Breast epithelium (tissue), 4 donors: ENCODE results near the gene TPK1. TPM values are rescaled to one million over a fixed set of nuclear protein-coding genes. Genes with fewer than 3 reads are reported as not detected.

Experiments
- DNase-seq, 2 donors: peaks; one replicate each; pipeline ENCODE4 v3.0.0-alpha.2; 2019; ENCODE audit warnings: low spot score in 2 of 2
- H3K27ac ChIP-seq, 2 donors: fragments of 200-600 bp; sonication (generic) in 1 of 2; one replicate each; pipeline ENCODE4 v1.5.1; 2016 to 2019; ENCODE audit warnings: mild to moderate bottlenecking in 1 of 2
- H3K27me3 ChIP-seq, 2 donors: fragments of 200-600 bp; sonication (generic) in 1 of 2; one replicate each; pipeline versions ENCODE4 v1.5.1 to v1.6.0; 2017 to 2019; ENCODE audit warnings: control low read depth in 1 of 2, mild to moderate bottlenecking in 1 of 2
- H3K36me3 ChIP-seq: fragments of 200-600 bp; one replicate; pipeline ENCODE4 v1.5.1; 2019
- H3K4me1 ChIP-seq, 2 donors: fragments of 200-600 bp; sonication (generic); one replicate each; pipeline ENCODE4 v1.5.1; 2016 to 2019; ENCODE audit warnings: control low read depth in 1 of 2
- H3K4me3 ChIP-seq, 3 donors: fragments of 200-600 bp; sonication (generic); 1 replicate in 2 of 3; 2 replicates in 1 of 3; pipeline ENCODE4 v1.5.1; 2016 to 2019; ENCODE audit warnings: mild to moderate bottlenecking in 3 of 3, moderate library complexity in 2 of 3
- H3K9me3 ChIP-seq, 2 donors: fragments of 200-600 bp; sonication (generic) in 1 of 2; one replicate each; pipeline ENCODE4 v1.5.1; 2016 to 2019; ENCODE audit warnings: control low read depth in 1 of 2
- CTCF ChIP-seq, 3 donors: fragments of 450-650 bp; IDR thresholded peaks; one replicate each; pipeline ENCODE4 v1.5.1; 2016 to 2017; ENCODE audit warnings: antibody characterized with exemption in 3 of 3, mild to moderate bottlenecking in 3 of 3, moderate library complexity in 3 of 3
- POLR2A ChIP-seq: fragments of 450-650 bp; IDR thresholded peaks from one replicate; pipeline ENCODE4 v1.6.1; 2016; ENCODE audit warnings: antibody characterized with exemption, mild to moderate bottlenecking, moderate library complexity
- POLR2AphosphoS5 ChIP-seq, 3 donors: sonication (generic); formaldehyde crosslinking; IDR thresholded peaks; one replicate each; pipeline ENCODE4 v1.6.1; 2017; ENCODE audit warnings: antibody characterized with exemption in 3 of 3
- intact Hi-C: fragments of 100-400 bp; cut with DNase I; formaldehyde crosslinking; loops from one replicate; pipeline ENCODE4 v1.15.1; 2023; ENCODE audit warnings: low total_unique reads
- total RNA-seq, 3 donors: library from RNA; depleted of rRNA; stranded (reverse); fragments of >200 nt; gene quantifications; one replicate each; pipeline ENCODE4 v1.1.0, GENCODE V29; 2016

The TPK1 gene
- total RNA-seq, 3 donors from 2014 or later, result 4.8 to 9.8 (median 7.9) TPM

- no peak for TF ChIP-seq CTCF (IDR thresholded peaks at IDR 0.05)
- TF ChIP-seq POLR2A, result no peak
- TF ChIP-seq POLR2AphosphoS5 (IDR thresholded peaks at IDR 0.05), result no peak
- intact Hi-C loops, result no loop called here
Observed at GRCh38 chr7:144473908-144474307, 361.9 kb downstream of the TPK1 start.

GRCh38 chr7:144470078-144470477 lies 365.8 kb downstream of the TPK1 start:
- Histone ChIP-seq H3K4me1 (no peaks in the 10 kb centered on the region), H3K27ac (no peak overlapping the region), H3K27me3 (no peaks in the 10 kb centered on the region), H3K4me3 (no peak overlapping the region), H3K9me3 (no peaks in the 10 kb centered on the region), H3K36me3 (no peaks in the 10 kb centered on the region)
- no peak for DNase-seq
- TF ChIP-seq POLR2A (no peak), POLR2AphosphoS5 (IDR thresholded peaks at IDR 0.05) (no peak), CTCF (IDR thresholded peaks at IDR 0.05) (no peak)
- intact Hi-C loops, result no loop called here

More at GRCh38 chr7:144473908-144474307, 361.9 kb downstream of the TPK1 start:
- no peak for DNase-seq
- no peaks in the 10 kb centered on the region for H3K9me3 ChIP-seq
- no peak overlapping the region for H3K4me3 ChIP-seq
- H3K27me3 ChIP-seq, result no peaks in the 10 kb centered on the region
- H3K27ac ChIP-seq, result no peak overlapping the region
- no peaks in the 10 kb centered on the region for H3K4me1 ChIP-seq
- H3K36me3 ChIP-seq, result no peaks in the 10 kb centered on the region

- DNase-seq, result no peak
- no peaks in the 10 kb centered on the region for H3K27me3 ChIP-seq
- H3K36me3 ChIP-seq, result no peaks in the 10 kb centered on the region
- peaks cover under 1 to 3% of the 10 kb centered on the region in 2 donors for H3K9me3 ChIP-seq
- H3K27ac ChIP-seq, result no peak overlapping the region
- no peak overlapping the region for H3K4me3 ChIP-seq
- H3K4me1 ChIP-seq, result no peaks in the 10 kb centered on the region
- TF ChIP-seq POLR2AphosphoS5 (IDR thresholded peaks at IDR 0.05), result no peak
- TF ChIP-seq CTCF (IDR thresholded peaks at IDR 0.05), result no peak
- no peak for TF ChIP-seq POLR2A
- intact Hi-C loops, result no loop called here
Observed at GRCh38 chr7:144468990-144469732, 366.7 kb downstream of the TPK1 start.

GRCh38 chr7:144459635-144460034 lies 376.2 kb downstream of the TPK1 start:
- H3K27ac ChIP-seq, result no peak overlapping the region
- H3K36me3 ChIP-seq, result no peaks in the 10 kb centered on the region
- no peaks in the 10 kb centered on the region for H3K4me1 ChIP-seq
- H3K4me3 ChIP-seq, result no peak overlapping the region
- no peak for DNase-seq
- H3K9me3 ChIP-seq, result peaks cover 4 to 10% of the 10 kb centered on the region in 2 donors
- no peaks in the 10 kb centered on the region for H3K27me3 ChIP-seq
- intact Hi-C loops, result no loop called here
- TF ChIP-seq CTCF (IDR thresholded peaks at IDR 0.05), result no peak
- no peak for TF ChIP-seq POLR2AphosphoS5 (IDR thresholded peaks at IDR 0.05)
- TF ChIP-seq POLR2A, result no peak

- no peak overlapping the region for H3K4me3 ChIP-seq
- TF ChIP-seq CTCF (IDR thresholded peaks at IDR 0.05) (no peak), POLR2AphosphoS5 (IDR thresholded peaks at IDR 0.05) (no peak), POLR2A (no peak)
- H3K4me1 ChIP-seq, result no peaks in the 10 kb centered on the region
- no peaks in the 10 kb centered on the region for H3K27me3 ChIP-seq
- no peak overlapping the region for H3K27ac ChIP-seq
- intact Hi-C loops, result no loop called here
- H3K36me3 ChIP-seq, result no peaks in the 10 kb centered on the region
- H3K9me3 ChIP-seq, result no peaks in the 10 kb centered on the region
- DNase-seq, result no peak
Observed at GRCh38 chr7:144455040-144455404, 380.8 kb downstream of the TPK1 start.
